HCT116 (cell line): ENCODE results near the gene MAPK8.

Experiments
- CTCF ChIP-seq, 3 experiments: fragments of 200-600 bp in 1 of 3; sonication (generic) in 1 of 3; IDR thresholded peaks in 2 of 3; conservative IDR thresholded peaks in 1 of 3; 2 replicates each; pipeline ENCODE4 v1.5.1; 2012 to 2017; ENCODE audit warnings: low read depth in 2 of 3, low read length in 2 of 3, antibody characterized with exemption in 1 of 3, borderline replicate concordance in 1 of 3, control low read depth in 1 of 3, mild to moderate bottlenecking in 1 of 3, mixed read lengths in 1 of 3, mixed run types in 1 of 3, moderate library complexity in 1 of 3; ENCODE audit not compliant: insufficient read depth in 1 of 3
- ELF1 ChIP-seq: IDR thresholded peaks from 2 replicates; pipeline ENCODE4 v1.6.1; 2012; ENCODE audit warnings: low read depth, borderline replicate concordance
- EZH2 ChIP-seq: fragments of 200-600 bp; sonication (generic); IDR thresholded peaks from 2 replicates; pipeline ENCODE4 v1.6.1; 2017; ENCODE audit warnings: antibody characterized with exemption, mixed run types
- JUND ChIP-seq: IDR thresholded peaks from 2 replicates; pipeline ENCODE4 v1.6.1; 2012
- MAX ChIP-seq: IDR thresholded peaks from 2 replicates; pipeline ENCODE4 v1.6.1; 2012
- POLR2A ChIP-seq: IDR thresholded peaks from 2 replicates; pipeline ENCODE4 v1.7.0; 2011; ENCODE audit warnings: borderline replicate concordance; ENCODE audit not compliant: insufficient read depth, insufficient read length; ENCODE audit errors: extremely low read depth
- POLR2AphosphoS5 ChIP-seq: IDR thresholded peaks from 2 replicates; pipeline ENCODE4 v1.6.1; 2011; ENCODE audit warnings: mild to moderate bottlenecking, low read depth, low read length, moderate library complexity
- RAD21 ChIP-seq: IDR thresholded peaks from 2 replicates; pipeline ENCODE4 v1.6.1; 2012; ENCODE audit warnings: low read depth, mild to moderate bottlenecking
- SP1 ChIP-seq: IDR thresholded peaks from 2 replicates; pipeline ENCODE4 v1.6.1; 2012; ENCODE audit warnings: low read depth
- YY1 ChIP-seq: IDR thresholded peaks from 2 replicates; pipeline ENCODE4 v1.6.1; 2011; ENCODE audit warnings: low read length, low read depth, moderate library complexity, mild to moderate bottlenecking; ENCODE audit not compliant: insufficient replicate concordance; ENCODE audit errors: extremely low read depth

- no peak for TF ChIP-seq POLR2AphosphoS5
- no peak for TF ChIP-seq POLR2A
- TF ChIP-seq ELF1, result no peak
- TF ChIP-seq CTCF (IDR thresholded peaks at IDR 0.05 in 2 of 3, conservative IDR thresholded peaks at IDR 0.05 in 1 of 3; ENCODE audit: borderline replicate concordance in 1 of 3, insufficient read depth in 1 of 3, low read depth in 2 of 3, low read length in 2 of 3), result no peak
- no peak for TF ChIP-seq EZH2
- no peak for TF ChIP-seq RAD21
- TF ChIP-seq SP1, result no peak
- no peak for TF ChIP-seq MAX
- no peak for TF ChIP-seq JUND
- no peak for TF ChIP-seq YY1
These were observed 9.8 kb upstream of the MAPK8 start for GRCh38 chr10:48296576-48297098.
